ENCODE results near the gene FGF14. TPM values are rescaled to one million over a fixed set of nuclear protein-coding genes. Genes with fewer than 3 reads are reported as not detected.

The FGF14 gene
- total and polyA plus RNA-seq, 5 experiments from 2014 or later = not detected

GRCh38 chr13:101795025-101795424 lies 606.8 kb downstream of the FGF14 start:
- Mint-ChIP-seq H3K4me1 (no peaks in the 10 kb centered on the region), H3K9me3 (peaks cover 0 to 2% (median 0%) of the 10 kb centered on the region in 9 donors)
- ATAC-seq = no peak

GRCh38 chr13:101792189-101792588 lies 609.7 kb downstream of the FGF14 start:
- H3K27me3 Mint-ChIP-seq = peaks cover 4 to 53% (median 17%) of the 10 kb centered on the region in 5 donors
- H3K4me3 Mint-ChIP-seq = no peak overlapping the region
- H3K36me3 Mint-ChIP-seq = no peaks in the 10 kb centered on the region
- POLR2A ChIA-PET = no interaction called here
- H3K27ac Mint-ChIP-seq = no peak overlapping the region
- H3K4me1 Mint-ChIP-seq = no peaks in the 10 kb centered on the region
- ATAC-seq (no peak), DNase-seq (no peak)
- no peaks in the 10 kb centered on the region for H3K9me3 Mint-ChIP-seq

More at GRCh38 chr13:101795025-101795424, 606.8 kb downstream of the FGF14 start:
- Mint-ChIP-seq H3K27ac (no peak overlapping the region), H3K4me3 (no peak overlapping the region), H3K27me3 (peaks cover 0 to 42% (median 11%) of the 10 kb centered on the region in 5 donors), H3K36me3 (no peaks in the 10 kb centered on the region)
- POLR2A ChIA-PET = no interaction called here
- no peak for DNase-seq

GRCh38 chr13:101785858-101786257 lies 616.0 kb downstream of the FGF14 start:
- Mint-ChIP-seq H3K36me3 (no peaks in the 10 kb centered on the region), H3K27me3 (peaks cover 6 to 31% (median 11%) of the 10 kb centered on the region in 5 donors), H3K4me3 (no peak overlapping the region), H3K9me3 (peaks cover 0 to 6% (median 0%) of the 10 kb centered on the region in 9 donors), H3K4me1 (no peaks in the 10 kb centered on the region), H3K27ac (no peak overlapping the region)
- POLR2A ChIA-PET = no interaction called here
- ATAC-seq = no peak
- DNase-seq = no peak

GRCh38 chr13:101784313-101784712 lies 617.5 kb downstream of the FGF14 start:
- Mint-ChIP-seq H3K27ac (no peak overlapping the region), H3K9me3 (peaks cover 0 to 6% (median 0%) of the 10 kb centered on the region in 9 donors), H3K4me1 (no peaks in the 10 kb centered on the region), H3K4me3 (no peak overlapping the region), H3K36me3 (no peaks in the 10 kb centered on the region), H3K27me3 (peaks cover 2 to 20% (median 11%) of the 10 kb centered on the region in 5 donors)
- POLR2A ChIA-PET = no interaction called here
- no peak for DNase-seq
- ATAC-seq = no peak

- H3K9me3 Mint-ChIP-seq = peaks cover 0 to 6% (median 0%) of the 10 kb centered on the region in 9 donors
- H3K36me3 Mint-ChIP-seq = no peaks in the 10 kb centered on the region
- H3K4me1 Mint-ChIP-seq = no peaks in the 10 kb centered on the region
- no peak for ATAC-seq
- POLR2A ChIA-PET = no interaction called here
- DNase-seq = no peak
- H3K27me3 Mint-ChIP-seq = peaks cover 2 to 15% (median 8%) of the 10 kb centered on the region in 5 donors
- H3K27ac Mint-ChIP-seq = no peak overlapping the region
- no peak overlapping the region for H3K4me3 Mint-ChIP-seq
These were observed 618.3 kb downstream of the FGF14 start for GRCh38 chr13:101783554-101783953.

- POLR2A ChIA-PET = no interaction called here
- Mint-ChIP-seq H3K4me3 (no peak overlapping the region), H3K27me3 (peaks cover 0 to 15% (median 7%) of the 10 kb centered on the region in 5 donors)
These were observed 621.6 kb downstream of the FGF14 start for GRCh38 chr13:101780211-101780610.

GRCh38 chr13:101779147-101779546 lies 622.7 kb downstream of the FGF14 start:
- Mint-ChIP-seq H3K36me3 (no peaks in the 10 kb centered on the region), H3K9me3 (peaks cover 0 to 6% (median 0%) of the 10 kb centered on the region in 9 donors), H3K27ac (no peak overlapping the region), H3K4me3 (no peak overlapping the region), H3K27me3 (peaks cover 0 to 15% (median 9%) of the 10 kb centered on the region in 5 donors), H3K4me1 (no peaks in the 10 kb centered on the region)
- ATAC-seq = no peak
- DNase-seq = no peak
- POLR2A ChIA-PET = no interaction called here

More at GRCh38 chr13:101780211-101780610, 621.6 kb downstream of the FGF14 start:
- H3K4me1 Mint-ChIP-seq = no peaks in the 10 kb centered on the region
- peaks cover 0 to 6% (median 0%) of the 10 kb centered on the region in 9 donors for H3K9me3 Mint-ChIP-seq
- no peak overlapping the region for H3K27ac Mint-ChIP-seq
- H3K36me3 Mint-ChIP-seq = no peaks in the 10 kb centered on the region
- no peak for DNase-seq
- no peak for ATAC-seq

- H3K4me3 Mint-ChIP-seq = no peak overlapping the region
- POLR2A ChIA-PET = no interaction called here
These were observed 626.6 kb downstream of the FGF14 start for GRCh38 chr13:101775267-101775666.

GRCh38 chr13:101774393-101774792 lies 627.5 kb downstream of the FGF14 start:
- no peaks in the 10 kb centered on the region for H3K4me1 Mint-ChIP-seq
- H3K27me3 Mint-ChIP-seq = peaks cover 0 to 7% (median 3%) of the 10 kb centered on the region in 5 donors
- no peak overlapping the region for H3K27ac Mint-ChIP-seq
- H3K4me3 Mint-ChIP-seq = no peak overlapping the region
- H3K36me3 Mint-ChIP-seq = no peaks in the 10 kb centered on the region
- DNase-seq = no peak
- POLR2A ChIA-PET = no interaction called here
- no peaks in the 10 kb centered on the region for H3K9me3 Mint-ChIP-seq
- no peak for ATAC-seq

More at GRCh38 chr13:101775267-101775666, 626.6 kb downstream of the FGF14 start:
- no peak for DNase-seq
- ATAC-seq = no peak
- Mint-ChIP-seq H3K4me1 (no peaks in the 10 kb centered on the region), H3K27me3 (peaks cover 0 to 7% (median 2%) of the 10 kb centered on the region in 5 donors), H3K9me3 (no peaks in the 10 kb centered on the region), H3K27ac (no peak overlapping the region), H3K36me3 (no peaks in the 10 kb centered on the region)

GRCh38 chr13:101773062-101773461 lies 628.8 kb downstream of the FGF14 start:
- ATAC-seq (no peak), DNase-seq (no peak)
- Mint-ChIP-seq H3K9me3 (no peaks in the 10 kb centered on the region), H3K36me3 (no peaks in the 10 kb centered on the region), H3K27me3 (peaks cover 4 to 11% (median 7%) of the 10 kb centered on the region in 5 donors), H3K27ac (no peak overlapping the region), H3K4me3 (no peak overlapping the region), H3K4me1 (no peaks in the 10 kb centered on the region)
- POLR2A ChIA-PET = no interaction called here

- Mint-ChIP-seq H3K27ac (no peak overlapping the region), H3K36me3 (no peaks in the 10 kb centered on the region), H3K4me1 (no peaks in the 10 kb centered on the region), H3K4me3 (no peak overlapping the region), H3K9me3 (no peaks in the 10 kb centered on the region), H3K27me3 (peaks cover 7 to 15% (median 10%) of the 10 kb centered on the region in 5 donors)
- POLR2A ChIA-PET = no interaction called here
- DNase-seq (no peak), ATAC-seq (no peak)
These were observed 634.7 kb downstream of the FGF14 start for GRCh38 chr13:101767131-101767530.

- no peak for DNase-seq
- H3K9me3 Mint-ChIP-seq = no peaks in the 10 kb centered on the region
- H3K4me3 Mint-ChIP-seq = no peak overlapping the region
- POLR2A ChIA-PET = no interaction called here
- ATAC-seq = no peak
- no peak overlapping the region for H3K27ac Mint-ChIP-seq
- H3K4me1 Mint-ChIP-seq = no peaks in the 10 kb centered on the region
- H3K36me3 Mint-ChIP-seq = no peaks in the 10 kb centered on the region
- peaks cover 9 to 32% (median 12%) of the 10 kb centered on the region in 5 donors for H3K27me3 Mint-ChIP-seq
These were observed 638.7 kb downstream of the FGF14 start for GRCh38 chr13:101763191-101763590.

GRCh38 chr13:101757446-101758039 lies 644.3 kb downstream of the FGF14 start:
- no peaks in the 10 kb centered on the region for H3K9me3 Mint-ChIP-seq
- ATAC-seq = peak in 1 of 2 donors; percentile 42
- H3K4me3 Mint-ChIP-seq = no peak overlapping the region
- no peak overlapping the region for H3K27ac Mint-ChIP-seq
- H3K36me3 Mint-ChIP-seq = no peaks in the 10 kb centered on the region
- H3K27me3 Mint-ChIP-seq = peaks cover 5 to 23% (median 10%) of the 10 kb centered on the region in 5 donors
- POLR2A ChIA-PET = no interaction called here
- H3K4me1 Mint-ChIP-seq = no peaks in the 10 kb centered on the region
- peak in 3 of 10 donors; percentile 11 to 39 (median 27) for DNase-seq
